GM12892 (cell line): ENCODE results near the gene CEMIP.
A peak's percentile ranks its signal among the peaks of the same experiment; 100 is the strongest.

Experiments used
- DNase-seq: peaks from one replicate; pipeline ENCODE4 v3.0.0; 2011; ENCODE audit not compliant: insufficient read length
- FAIRE-seq: peaks from 2 replicates; lab custom pipeline; 2011; peaks lifted over from hg19 to GRCh38; lab: Jason Lieb, UNC
- POLR2A ChIP-seq: IDR thresholded peaks from 2 replicates; pipeline ENCODE4 v1.6.1; 2011; ENCODE audit warnings: low read depth, low read length, control low read depth
- POLR2AphosphoS5 ChIP-seq: IDR thresholded peaks from 2 replicates; pipeline ENCODE4 v1.6.1; 2011; ENCODE audit warnings: low read depth, low read length, control low read depth
- TAF1 ChIP-seq: IDR thresholded peaks from 2 replicates; pipeline ENCODE4 v1.6.1; 2011; ENCODE audit warnings: low read depth, mild to moderate bottlenecking, control low read depth, low read length, borderline replicate concordance

CEMIP gene

GRCh38 chr15:80764535-80764934 is 14.6 kb upstream of the CEMIP start:
- TF ChIP-seq TAF1 (no peak), POLR2AphosphoS5 (no peak), POLR2A (no peak)
- no peak for FAIRE-seq

GRCh38 chr15:80766275-80766674 is 12.9 kb upstream of the CEMIP start:
- FAIRE-seq = no peak
- DNase-seq = no peak
- TF ChIP-seq POLR2AphosphoS5 (no peak), TAF1 (no peak), POLR2A (no peak)

More at GRCh38 chr15:80764535-80764934, 14.6 kb upstream of the CEMIP start:
- no peak for DNase-seq

GRCh38 chr15:80768158-80768557 is 11.0 kb upstream of the CEMIP start:
- FAIRE-seq = no peak
- TF ChIP-seq TAF1 (no peak), POLR2AphosphoS5 (no peak), POLR2A (no peak)
- no peak for DNase-seq

GRCh38 chr15:80769153-80769828 is 9.9 kb upstream of the CEMIP start:
- TF ChIP-seq POLR2A = no peak
- TF ChIP-seq POLR2AphosphoS5 = no peak
- TF ChIP-seq TAF1 = no peak
- DNase-seq (no peak), FAIRE-seq (no peak)

GRCh38 chr15:80769829-80770705 is 9.1 kb upstream of the CEMIP start:
- no peak for DNase-seq
- FAIRE-seq = no peak
- TF ChIP-seq POLR2AphosphoS5 (no peak), TAF1 (no peak), POLR2A (no peak)

- FAIRE-seq (no peak), DNase-seq (no peak)
- TF ChIP-seq TAF1 = no peak
- TF ChIP-seq POLR2AphosphoS5 = no peak
- TF ChIP-seq POLR2A = no peak
Observed at GRCh38 chr15:80773122-80773551, 6.0 kb upstream of the CEMIP start.

- TF ChIP-seq TAF1 (no peak), POLR2A (no peak), POLR2AphosphoS5 (no peak)
- DNase-seq (no peak), FAIRE-seq (no peak)
Observed at GRCh38 chr15:80773792-80774352, 5.3 kb upstream of the CEMIP start.

- TF ChIP-seq TAF1 (no peak), POLR2AphosphoS5 (no peak), POLR2A (no peak)
- DNase-seq (no peak), FAIRE-seq (no peak)
Observed at GRCh38 chr15:80774486-80774885, 4.7 kb upstream of the CEMIP start.

- no peak for DNase-seq
- no peak for FAIRE-seq
- TF ChIP-seq TAF1 (no peak), POLR2A (no peak), POLR2AphosphoS5 (no peak)
Observed at GRCh38 chr15:80775338-80775737, 3.8 kb upstream of the CEMIP start.

- TF ChIP-seq POLR2AphosphoS5 (no peak), POLR2A (no peak), TAF1 (no peak)
- peak; percentile 88 for FAIRE-seq
- DNase-seq = peak; percentile 48
Observed at GRCh38 chr15:80776420-80777045, 2.6 kb upstream of the CEMIP start.

GRCh38 chr15:80777137-80777536 is 2.0 kb upstream of the CEMIP start:
- FAIRE-seq = no peak
- no peak for DNase-seq

More at GRCh38 chr15:80777137-80777536, 2.0 kb upstream of the CEMIP start:
- TF ChIP-seq POLR2A (no peak), TAF1 (no peak), POLR2AphosphoS5 (no peak)
